HG03159 (cell line): ENCODE data around the gene LINC01488.

Experiments
- ATAC-seq: cut with Tn5 transposase; IDR thresholded peaks from one replicate; pipeline ENCODE4 v1.9.1; 2021; ENCODE audit warnings: mild to moderate bottlenecking, moderate library complexity; ENCODE audit not compliant: unreplicated experiment

Gene LINC01488

DNA sequence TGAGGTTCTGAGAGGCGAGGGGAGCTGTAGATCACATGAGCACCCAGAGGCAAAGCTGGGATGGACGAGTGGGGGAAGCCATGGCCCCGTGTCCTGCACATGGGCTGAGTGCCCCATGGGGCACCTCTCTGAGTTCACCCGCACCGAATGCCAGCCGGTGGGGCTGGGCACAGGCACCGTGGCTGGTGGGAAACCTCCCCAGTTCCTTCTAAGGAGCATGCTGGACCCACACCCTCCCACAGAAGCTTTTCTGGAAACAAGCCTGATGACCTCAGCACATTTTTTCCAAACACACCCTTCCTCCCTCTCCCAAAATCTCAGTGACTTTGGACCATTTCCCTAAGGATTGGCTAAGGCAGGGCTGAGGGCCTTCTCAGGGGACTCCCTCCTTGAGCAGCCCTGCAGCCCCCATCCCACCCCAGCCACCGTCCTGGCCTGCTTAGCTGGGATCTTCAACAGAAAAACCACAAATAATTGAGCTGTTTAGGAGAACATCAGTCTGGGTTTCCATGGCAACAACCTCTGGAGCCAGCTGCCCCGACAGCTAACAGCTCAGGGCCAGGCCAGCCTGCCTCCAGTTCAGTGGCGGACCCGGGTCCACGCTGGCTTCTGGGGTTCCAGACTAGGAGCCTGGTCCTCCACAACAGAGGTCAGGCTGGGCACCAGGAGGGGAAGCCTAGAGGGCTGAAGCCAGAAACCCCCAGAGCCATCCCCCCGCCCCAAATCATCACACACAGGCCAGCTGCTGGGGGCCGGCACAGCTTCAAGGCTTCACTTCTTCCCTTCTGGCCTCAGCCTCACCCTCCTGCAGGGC lies 18.1 kb upstream of the LINC01488 start:
- no peak for ATAC-seq

DNA sequence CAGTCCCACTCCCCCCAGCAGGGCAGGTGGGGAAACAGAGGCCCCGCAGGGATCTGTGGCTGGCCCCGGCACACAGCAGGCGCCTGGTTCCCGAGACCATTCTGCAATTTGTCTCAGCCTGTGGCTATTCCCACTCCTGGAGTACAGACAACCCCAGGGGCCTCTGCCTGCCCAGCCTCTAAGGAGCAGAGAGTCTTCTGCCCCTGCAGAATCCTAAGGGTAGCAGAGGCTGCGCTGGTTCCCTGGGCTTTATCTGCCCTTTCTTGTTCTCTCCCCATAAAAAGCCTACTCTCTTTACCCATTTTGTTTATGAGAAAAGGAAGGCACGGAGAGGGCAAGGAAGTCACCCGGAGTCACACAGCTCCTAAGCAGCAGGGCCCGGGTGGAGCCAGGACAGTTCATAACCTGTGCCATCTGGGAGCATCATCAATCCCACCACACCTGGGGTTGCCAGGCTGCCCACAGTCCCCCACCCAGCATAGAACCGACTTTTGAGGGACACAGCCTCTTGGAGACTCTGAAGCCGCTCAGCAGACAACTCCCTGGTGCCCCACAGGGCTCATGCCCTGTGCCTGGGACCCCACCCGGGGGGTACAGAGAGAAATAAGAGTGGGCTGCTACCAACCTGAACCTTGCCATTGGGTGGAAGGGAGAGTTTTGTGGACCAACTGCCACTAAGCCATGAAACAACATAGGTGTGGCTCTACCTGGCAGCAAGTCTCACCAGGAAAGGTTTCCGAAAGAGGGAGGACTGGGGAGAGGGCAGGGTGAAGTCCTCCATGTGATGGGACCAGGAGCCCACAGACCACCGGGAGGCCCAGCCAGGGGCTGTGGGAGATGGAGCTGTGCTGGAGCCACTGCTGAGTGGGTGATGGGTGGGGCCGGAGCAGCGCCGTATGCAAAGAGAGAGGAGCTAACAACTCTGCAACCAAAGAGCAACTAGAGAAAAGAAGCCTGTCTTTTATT lies 17.2 kb upstream of the LINC01488 start:
- ATAC-seq: no peak

DNA sequence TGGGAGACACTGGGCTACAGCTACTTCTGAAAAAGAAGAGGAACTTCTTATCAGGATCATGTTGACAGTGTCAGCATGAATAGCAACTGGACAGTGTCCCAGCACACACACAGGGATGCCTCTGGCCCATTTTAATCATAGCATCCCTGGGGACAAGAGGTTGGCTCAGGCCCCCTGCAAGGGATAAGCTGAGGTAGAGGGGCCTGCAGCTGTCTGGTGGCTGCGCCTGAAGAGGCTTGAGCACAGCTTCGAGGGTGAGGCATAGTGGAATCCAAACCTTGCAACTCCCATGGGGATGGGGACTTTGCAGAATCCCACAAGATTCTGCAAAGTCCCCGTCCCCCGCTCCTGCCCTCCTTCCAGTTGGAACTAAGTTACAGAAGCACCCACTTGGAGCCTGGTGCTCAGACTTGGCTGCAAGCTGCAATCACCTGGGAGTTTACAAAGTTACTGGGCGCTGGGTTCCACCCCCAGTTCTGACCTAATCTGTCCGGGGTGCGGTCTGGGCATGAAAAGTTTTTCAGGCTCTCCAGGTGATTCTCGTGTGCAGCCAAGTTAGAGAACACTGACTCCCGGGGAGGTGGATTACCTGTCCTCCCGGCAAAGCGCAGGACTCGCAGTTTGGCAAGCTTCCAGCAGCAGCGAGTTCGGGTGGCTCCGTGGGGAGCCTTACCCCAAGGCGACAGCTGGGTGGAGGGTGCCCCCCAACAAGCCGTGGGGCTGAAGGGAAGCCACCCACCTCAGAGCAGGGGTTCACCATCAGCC lies 16.0 kb upstream of the LINC01488 start:
- no peak for ATAC-seq

DNA sequence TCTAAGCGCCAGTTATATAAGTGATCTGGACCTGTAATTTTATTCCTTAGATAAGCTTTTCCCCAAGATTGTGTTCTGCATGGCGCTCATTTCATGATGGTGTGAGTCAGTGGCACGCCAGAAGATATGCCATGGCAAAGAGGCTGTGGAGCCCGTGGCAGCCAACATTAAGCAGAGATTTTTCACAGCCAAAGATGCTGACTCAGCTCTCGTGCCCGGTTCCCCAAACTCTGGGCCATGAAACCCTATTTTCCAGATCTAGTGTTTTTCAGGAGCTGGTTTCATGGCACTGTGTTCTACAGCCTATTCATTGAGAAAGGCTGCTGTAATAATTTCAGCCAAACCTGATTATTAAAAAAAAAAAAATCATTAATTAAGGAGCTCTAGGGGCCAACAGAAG lies 15.4 kb upstream of the LINC01488 start:
- ATAC-seq: no peak

DNA sequence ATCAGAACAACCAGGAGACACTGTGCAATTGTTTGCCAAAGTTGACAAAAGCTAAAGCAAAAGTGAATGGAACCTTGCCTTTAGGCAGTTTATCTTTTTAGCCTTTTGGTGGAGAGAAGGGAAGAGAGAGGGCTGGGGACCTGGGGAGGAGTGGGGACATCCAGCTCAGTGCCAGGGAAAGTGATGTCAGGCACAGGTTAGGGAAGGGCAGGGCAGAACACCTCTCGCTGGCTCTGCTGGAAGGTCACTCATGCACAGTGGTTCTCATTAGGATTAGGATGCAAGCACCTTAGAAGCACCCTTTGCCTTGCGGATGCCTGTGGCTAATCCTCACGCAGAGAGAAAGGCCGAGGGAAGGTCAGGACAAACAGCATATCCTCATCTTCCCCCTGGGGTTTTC lies 14.3 kb upstream of the LINC01488 start:
- no peak for ATAC-seq

DNA sequence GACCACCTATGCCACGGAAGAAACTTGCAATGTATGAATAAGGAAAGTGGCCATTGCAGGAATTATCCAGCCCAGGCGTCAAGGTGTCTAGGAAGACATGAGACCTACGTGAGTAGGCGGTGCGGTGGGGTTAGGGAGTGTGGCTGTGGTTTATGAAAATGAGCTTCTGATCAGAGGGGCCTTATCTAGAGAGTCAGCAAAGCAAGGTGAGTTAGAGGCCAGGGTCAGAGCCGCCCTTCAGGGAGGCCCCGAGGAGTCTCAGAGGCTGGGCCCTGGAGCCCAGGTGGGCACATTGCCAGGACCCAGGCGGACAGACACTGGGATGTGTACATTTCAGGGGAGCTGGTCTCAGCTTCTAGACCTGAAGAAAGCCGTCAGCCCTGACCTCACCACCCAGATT lies 13.8 kb upstream of the LINC01488 start:
- ATAC-seq: no peak

DNA sequence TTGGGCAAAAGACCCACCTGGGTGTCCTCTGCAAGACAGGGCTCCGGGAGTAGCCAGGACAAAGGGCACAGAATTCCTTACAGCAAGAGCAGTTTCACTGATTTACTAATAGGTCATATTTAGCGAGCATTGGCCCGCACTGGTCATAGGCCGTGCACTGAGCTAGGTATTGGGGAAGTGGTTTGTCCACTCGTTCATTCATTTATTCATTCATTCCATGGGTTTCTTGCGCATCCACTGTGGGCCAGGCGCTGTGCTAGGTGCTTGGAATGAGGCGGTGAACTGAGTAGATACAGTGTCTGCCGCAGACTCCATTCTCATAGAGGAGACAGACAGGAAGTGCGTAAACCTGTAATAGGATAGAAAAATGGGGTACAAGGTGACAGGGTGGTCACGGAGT lies 13.2 kb upstream of the LINC01488 start:
- ATAC-seq: no peak

DNA sequence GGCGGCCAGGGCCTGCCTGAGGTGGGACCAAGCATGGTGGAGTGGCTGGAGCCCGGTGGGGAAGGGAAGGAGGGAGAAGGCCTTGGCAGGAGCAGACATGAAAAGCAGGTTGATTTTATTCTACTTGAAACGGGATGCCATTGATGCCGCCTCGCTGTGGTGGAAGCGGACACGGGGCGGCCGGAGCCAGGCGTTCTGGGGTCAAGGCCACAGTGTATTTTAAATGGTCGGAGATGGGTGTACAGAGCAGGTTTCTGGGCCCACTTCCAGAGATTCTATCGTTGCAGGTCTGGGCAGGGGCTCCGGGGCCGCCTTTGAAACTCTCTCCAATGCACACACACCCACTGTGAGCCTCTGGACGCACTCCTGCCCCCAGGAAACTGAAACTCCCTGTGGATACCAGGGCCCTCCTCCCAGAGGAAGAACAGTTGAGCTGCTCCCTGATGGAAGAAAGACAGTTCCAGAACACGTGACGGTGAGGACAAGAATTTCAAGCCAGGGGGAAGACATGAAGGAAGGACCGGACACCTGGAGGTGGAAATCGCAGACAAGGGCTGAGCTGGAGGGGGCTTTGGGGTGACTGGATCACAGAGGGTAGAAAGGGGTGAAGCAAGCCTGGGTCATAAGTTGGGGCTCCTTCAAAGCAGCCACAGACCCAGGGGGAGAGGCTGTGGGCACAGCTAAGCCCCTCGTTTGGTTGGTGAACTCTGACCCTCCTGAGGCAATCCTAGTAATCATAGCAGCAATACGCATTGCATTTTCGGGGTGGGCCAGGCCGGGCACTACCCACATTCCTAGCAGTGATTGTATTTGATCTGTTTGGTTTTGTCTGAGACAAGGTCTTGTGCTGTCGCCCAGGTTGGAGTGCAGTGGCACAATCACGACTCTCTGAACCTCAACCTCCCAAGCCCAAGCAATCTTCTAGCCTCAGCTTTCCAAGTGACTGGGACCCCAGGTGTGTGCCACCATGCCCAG lies 12.3 kb upstream of the LINC01488 start:
- ATAC-seq: no peak

DNA sequence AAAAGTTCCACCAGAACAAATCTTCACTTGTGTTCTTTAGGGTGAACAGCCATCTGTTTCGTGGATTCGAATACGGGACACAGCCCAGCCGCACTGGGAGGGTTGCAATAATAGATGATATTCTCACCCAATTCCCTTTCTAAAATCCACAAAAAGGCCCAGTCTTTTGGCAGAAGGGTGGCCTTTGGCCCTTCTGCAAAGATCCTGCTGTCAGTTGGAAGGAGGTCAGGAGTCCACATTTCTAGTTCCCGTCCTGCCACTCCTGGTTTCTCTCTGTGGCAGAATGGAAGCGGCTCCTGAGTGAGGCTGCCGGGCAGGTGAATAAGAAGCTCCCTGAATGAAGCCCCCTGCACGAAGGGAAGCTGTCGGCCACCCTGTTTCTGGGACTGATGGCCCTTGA lies 11.2 kb upstream of the LINC01488 start:
- ATAC-seq: no peak

DNA sequence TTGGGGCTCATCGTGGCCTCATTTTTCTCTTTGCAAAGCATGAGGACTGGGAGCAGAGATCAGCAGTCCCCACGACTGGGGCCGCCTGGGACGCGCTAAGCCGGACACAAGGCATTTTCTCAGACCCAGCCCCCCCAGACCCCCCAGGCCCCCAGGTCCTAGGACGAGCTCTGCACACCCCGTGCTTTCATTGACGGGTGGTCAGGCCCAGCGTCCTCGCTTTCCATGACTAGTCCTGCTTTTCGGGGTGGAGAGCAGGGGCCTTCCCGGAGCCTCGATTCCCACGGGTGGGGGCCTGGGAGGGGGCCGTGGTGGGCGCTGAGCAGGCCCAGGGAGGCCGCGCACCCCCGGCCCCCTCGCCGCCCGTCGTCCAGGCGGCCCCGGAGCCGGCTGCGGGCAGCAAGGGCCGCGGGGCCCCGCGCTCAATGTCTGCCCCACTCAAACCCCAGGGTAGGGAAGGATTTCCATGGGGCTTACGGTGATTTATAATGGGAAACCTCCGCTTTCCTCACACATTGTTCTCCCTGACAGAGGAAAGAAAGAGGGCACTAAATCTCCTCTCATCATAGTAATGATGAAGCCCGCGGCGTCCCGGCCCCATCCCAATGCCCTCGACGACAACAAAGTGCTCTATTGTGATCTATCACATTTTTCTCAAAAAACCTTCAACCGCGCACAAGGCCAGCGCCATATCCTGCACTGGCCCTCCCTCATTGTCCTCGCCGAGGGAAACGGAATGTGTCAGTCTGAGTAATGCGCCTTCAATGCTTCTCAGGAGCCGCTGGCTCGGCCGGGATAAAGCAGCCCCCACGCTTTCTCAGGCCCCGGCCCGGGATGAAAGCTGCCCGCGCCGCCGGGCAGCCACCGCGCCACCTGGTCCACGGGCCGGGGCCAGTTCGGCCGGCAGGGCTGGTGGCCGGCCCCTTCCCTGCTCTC lies 10.4 kb upstream of the LINC01488 start:
- ATAC-seq: no peak

DNA sequence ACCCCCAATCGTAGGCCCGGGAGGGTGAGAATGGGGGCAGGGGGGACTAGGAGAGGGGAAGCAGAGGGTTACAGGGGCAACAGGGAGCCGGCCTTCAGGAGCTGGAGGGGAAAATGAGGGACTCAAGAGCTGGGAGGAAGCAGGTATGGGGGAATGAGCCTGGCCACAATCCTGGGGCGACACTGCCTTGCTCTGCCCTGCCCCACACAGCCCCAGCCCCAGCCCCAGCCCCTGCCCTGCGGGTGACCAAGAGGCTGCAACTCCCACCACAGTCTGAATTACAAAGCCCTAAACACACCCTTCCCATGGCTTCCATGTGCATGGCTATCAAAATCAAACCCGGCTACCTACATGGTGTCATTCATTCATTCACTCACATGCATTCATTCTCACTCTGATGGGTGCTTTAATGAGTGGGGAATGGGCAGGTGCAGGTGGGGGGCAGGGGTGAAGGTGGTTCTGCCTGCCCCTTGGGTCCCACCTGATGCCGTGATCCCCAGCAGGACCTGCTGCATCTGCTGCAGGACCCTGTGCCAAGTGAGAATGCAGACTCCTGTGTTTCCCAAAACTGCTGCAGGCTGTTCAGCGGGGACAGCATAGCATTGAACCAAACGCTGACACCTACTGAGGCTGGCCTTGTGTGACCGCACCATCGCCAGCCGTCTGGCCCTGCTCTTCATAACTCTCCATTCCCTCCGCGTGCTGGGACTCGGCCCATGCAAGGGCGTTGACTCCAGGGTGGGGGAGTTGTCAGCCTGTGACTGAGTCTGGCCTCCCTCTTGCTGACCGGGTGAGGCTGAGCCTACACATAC lies 9.5 kb upstream of the LINC01488 start:
- ATAC-seq: no peak

DNA sequence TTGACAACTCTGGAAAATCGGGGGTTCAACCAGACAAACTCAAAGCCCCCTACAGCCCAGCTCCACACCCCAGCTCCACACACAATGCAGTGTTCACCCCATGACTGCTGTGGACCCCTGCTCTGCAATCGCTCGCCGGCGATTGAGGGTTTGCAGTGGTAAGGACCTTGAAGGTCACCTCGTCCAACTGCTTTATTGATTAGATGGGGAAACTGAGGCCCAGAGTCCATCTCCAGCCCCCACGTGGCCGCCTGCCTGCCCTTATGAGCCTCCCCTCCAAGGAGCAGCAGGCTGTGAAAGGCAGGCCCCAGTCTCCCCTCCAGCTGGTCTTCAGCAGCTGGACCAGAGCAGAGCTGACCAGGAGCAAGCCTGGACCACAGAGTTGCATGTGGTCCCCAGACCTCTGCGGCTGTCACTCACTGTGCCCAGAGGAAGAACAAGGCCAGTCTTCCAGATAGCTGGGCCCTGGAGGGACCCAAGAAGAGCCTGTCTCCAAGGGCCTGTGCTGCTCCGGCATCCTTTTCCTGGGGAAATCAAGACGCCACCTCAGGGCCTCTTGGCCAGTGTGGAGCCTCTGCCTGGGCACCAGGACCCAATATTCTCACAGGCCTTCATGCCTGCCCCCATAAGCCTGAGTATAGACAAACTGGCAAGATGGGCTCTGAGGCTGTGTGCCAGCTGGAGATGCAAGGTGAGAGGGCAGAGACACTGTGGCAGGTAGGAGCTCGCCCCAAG lies 8.8 kb upstream of the LINC01488 start:
- no peak for ATAC-seq

DNA sequence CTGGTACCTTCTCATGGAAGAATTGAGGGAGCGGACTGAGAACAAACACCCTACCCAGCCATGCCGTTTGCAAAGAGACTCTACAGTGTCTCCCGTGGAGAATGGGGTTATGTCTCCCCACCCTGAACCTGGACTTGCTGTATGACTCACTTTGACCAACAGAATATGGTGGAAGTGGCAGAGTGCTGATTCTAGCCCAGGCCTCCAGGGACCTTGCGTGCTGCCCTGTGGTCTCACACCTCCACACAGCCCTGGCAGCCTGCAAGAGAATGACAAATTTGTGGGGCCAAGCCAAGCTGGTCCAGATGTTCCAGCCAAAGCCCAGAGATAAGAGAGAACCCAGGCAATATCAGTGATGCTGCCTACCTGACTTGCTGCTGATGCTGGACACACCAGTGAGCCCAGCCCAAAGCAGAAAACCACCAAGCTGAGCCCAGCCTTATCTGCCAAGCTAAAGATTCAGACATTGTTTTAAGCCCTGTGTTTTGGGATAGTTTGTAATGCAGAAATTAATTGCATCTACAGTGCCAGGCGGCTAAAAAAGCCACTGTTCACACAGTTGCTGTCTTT lies 8.1 kb upstream of the LINC01488 start:
- ATAC-seq: no peak

DNA sequence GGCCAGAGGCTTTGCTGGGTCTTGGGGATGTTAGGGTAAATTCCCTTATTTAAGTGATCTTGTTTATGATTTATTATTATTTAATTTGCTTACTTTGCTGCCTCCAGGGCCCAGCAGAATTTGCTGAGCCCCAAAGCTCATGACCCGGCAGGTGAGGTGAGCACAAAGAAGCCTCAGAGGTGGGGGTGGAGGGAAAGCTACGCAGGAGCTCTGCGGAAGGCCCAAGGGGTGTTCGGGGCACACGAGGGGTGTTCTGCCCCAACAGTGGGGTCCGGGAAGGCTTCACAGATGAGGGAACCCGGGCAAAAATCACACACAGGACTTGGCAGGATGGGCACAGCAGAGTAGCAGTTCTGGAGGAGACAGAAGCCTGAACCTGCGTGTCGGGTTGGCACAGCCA lies 6.7 kb upstream of the LINC01488 start:
- ATAC-seq: no peak

DNA sequence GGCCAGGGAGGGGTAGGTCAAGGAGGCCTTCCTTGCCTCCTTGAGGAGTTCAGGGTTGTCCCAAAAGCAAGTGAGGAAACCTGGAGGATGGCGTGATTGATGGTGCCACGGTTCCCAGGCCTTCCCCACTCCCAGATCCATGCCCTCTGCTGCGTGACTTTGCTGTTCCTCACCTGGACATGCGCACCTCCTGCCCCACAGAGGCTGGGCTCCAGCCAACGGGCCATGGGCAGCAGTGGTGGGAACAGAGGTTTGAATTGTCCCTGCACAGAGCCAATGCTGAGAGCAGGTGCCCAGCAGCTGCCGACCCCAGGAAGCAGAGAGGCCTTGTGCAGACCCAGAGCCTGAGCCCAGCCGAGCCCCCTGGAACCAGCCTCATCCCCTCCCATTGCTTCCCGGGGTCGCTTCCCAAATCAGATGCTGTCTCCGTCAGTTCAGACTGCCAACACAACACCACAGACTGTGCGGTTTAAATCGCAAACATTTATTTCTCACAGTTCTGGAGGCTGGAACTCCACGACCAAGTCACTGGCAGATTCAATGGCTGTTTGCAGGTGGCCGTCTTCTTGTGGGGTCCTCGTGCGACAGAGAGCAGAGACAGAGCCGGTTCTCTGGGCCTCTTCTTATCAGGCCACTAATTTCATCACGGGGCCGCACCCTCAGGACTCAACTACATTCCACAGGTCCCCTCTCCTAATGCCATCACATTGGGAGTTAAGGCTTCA lies 6.2 kb upstream of the LINC01488 start:
- ATAC-seq: no peak

DNA sequence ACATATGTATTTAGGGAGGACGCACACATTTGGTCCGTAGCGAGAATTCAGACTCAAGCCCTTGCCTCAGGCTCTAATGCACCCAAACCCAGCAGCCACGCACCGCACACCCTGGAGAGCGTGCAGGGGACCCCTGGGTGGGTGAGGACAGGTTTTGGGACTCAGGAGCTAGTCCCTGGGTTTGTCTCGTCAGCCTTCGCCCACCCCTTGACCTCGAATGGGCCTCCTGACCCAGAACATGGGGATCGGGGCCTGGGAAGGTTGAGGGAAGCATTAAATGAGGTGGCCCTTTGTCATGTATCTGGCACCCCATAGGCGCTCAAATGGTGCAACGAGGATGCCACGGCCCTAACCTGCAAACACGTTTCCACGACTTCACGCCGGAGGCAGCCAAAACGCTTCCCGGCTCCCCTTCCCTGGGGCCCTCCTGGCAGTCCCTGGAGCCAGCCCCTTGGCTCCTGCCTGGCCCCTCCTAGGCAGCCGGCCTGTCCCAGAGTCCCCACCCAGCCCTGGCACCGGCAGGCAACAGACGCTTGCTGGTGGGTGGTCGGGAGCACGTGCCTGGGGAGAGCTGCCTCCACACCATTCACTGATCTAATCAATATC lies 5.5 kb upstream of the LINC01488 start:
- no peak for ATAC-seq
